ENCODE measurements around the gene DAO. TPM values are rescaled to one million over a fixed set of nuclear protein-coding genes. Genes with fewer than 3 reads are reported as not detected.

DAO gene
- total RNA-seq, result not detected
- not detected for polyA plus RNA-seq
- long read RNA-seq, donor 1, result 0 reads
- long read RNA-seq, donor 2, result 0 reads
- long read RNA-seq, donor 3, result 0 reads
- long read RNA-seq, donor 4, result 0 reads
- long read RNA-seq, donor 5, result 0 reads
- long read RNA-seq, donor 6, result 0 reads
- long read RNA-seq, donor 7, result 0 reads
- long read RNA-seq, donor 8, result 0 reads
- long read RNA-seq, donor 9, result 0 reads
- long read RNA-seq, donor 10, result 0 reads

GRCh38 chr12:108879615-108880254, at the start of gene DAO:
TSS of gene DAO (plus strand) at chr12:108880092. CDS start at chr12:108885007, 4,915 bp downstream.
- no peak within 1 kb of the TSS for H3K27ac ChIP-seq
- 60 to 68% (median 63%) methylated on average over 1 to 16 of the region's 16 CpGs for WGBS, 4 donors
- H3K4me3 ChIP-seq, result no peak within 1 kb of the TSS
- no peaks in the 10 kb centered on the region for H3K9me3 ChIP-seq (replicated peaks in 1 of 3)
- no peaks in the 10 kb centered on the region for H3K4me1 ChIP-seq (replicated peaks in 1 of 2)
- no peak for DNase-seq
- intact Hi-C loops (cut with DNase I), result no loop called here
- no peaks in the 10 kb centered on the region for H3K27me3 ChIP-seq
- H3K36me3 ChIP-seq (replicated peaks in 1 of 2), result no peaks in the 10 kb centered on the region
- no peak for TF ChIP-seq CTCF (IDR thresholded peaks at IDR 0.05)
- TF ChIP-seq POLR2A (IDR thresholded peaks at IDR 0.05), result no peak

DNA sequence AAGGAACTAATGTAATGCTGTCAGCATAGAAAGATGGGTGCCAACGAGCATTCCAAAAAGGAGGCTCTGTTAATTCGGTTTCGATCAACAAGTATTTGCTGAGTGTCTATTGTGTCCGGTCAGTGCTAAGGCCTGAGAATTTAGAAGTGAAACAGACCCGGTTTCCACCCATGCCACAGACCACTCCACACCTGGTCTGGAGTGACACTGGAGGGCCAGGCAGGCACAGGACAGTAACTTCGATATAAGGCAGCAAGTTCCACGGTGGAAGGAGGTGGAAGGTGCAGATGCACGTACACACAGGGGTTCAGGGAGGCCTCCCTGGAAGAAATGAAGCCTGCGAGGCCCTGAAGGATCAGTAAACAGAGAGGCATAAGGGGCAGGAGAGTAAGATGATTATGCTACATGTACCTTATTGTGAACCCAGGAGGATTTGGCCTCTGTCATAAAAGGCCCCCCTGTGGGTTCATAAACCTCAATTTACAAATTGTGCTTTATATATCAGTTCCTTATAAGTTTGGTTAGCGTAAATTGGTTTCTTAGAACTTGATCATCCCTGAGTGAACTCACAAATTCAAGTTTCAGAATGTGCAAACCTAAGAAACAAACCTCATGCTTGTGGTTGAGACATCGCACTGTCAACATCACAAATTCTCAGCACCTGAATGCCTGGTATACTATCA, 48.4 kb upstream of the DAO start:
- intact Hi-C loops (cut with DNase I), result no loop called here
- no peaks in the 10 kb centered on the region for H3K27me3 ChIP-seq
- peaks cover 0 to 34% of the 10 kb centered on the region in 2 donors for H3K36me3 ChIP-seq (replicated peaks in 1 of 2)
- no peaks in the 10 kb centered on the region for H3K9me3 ChIP-seq (replicated peaks in 1 of 3)
- peak overlapping the region in 2 of 5 donors; percentile 60 to 86 for H3K27ac ChIP-seq
- TF ChIP-seq POLR2A (IDR thresholded peaks at IDR 0.05) (no peak), CTCF (IDR thresholded peaks at IDR 0.05) (no peak)
- no peak overlapping the region for H3K4me3 ChIP-seq
- WGBS, 4 donors, result 87 to 95% (median 93%) methylated on average over 10 to 11 of the region's 11 CpGs
- DNase-seq, result no peak
- peaks cover 19 to 55% of the 10 kb centered on the region in 2 donors for H3K4me1 ChIP-seq (replicated peaks in 1 of 2)

DNA sequence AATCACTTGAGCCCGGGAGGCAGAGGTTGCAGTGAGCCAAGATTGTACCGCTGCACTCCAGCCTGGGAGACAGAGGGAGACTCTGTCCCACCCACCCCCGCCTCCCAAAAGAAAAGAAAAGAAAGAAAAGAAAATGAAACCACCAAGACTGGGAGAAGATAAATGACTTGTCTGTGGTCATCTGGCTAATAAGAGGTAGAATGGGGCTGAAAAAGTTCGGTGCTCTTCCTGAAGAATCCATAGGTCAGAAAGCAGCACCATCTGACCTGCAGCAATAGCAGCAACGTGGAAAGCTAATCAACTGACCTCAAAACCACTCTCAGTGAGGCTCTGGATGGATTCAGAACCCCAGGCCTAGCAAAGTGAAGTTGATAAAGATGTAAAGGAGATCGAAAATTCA, 47.7 kb upstream of the DAO start:
- TF ChIP-seq CTCF (IDR thresholded peaks at IDR 0.05) (no peak), POLR2A (IDR thresholded peaks at IDR 0.05) (no peak)
- peaks cover 0 to 34% of the 10 kb centered on the region in 2 donors for H3K36me3 ChIP-seq (replicated peaks in 1 of 2)
- peak overlapping the region in 4 of 5 donors; percentile 15 to 86 (median 52) for H3K27ac ChIP-seq
- WGBS, 4 donors, result 71 to 76% (median 74%) methylated on average over 6 of the region's 6 CpGs
- no peaks in the 10 kb centered on the region for H3K9me3 ChIP-seq (replicated peaks in 1 of 3)
- H3K4me3 ChIP-seq, result no peak overlapping the region
- H3K4me1 ChIP-seq (replicated peaks in 1 of 2), result peaks cover 11 to 54% of the 10 kb centered on the region in 2 donors
- no peak for DNase-seq
- intact Hi-C loops (cut with DNase I), result no loop called here
- H3K27me3 ChIP-seq, result no peaks in the 10 kb centered on the region

DNA sequence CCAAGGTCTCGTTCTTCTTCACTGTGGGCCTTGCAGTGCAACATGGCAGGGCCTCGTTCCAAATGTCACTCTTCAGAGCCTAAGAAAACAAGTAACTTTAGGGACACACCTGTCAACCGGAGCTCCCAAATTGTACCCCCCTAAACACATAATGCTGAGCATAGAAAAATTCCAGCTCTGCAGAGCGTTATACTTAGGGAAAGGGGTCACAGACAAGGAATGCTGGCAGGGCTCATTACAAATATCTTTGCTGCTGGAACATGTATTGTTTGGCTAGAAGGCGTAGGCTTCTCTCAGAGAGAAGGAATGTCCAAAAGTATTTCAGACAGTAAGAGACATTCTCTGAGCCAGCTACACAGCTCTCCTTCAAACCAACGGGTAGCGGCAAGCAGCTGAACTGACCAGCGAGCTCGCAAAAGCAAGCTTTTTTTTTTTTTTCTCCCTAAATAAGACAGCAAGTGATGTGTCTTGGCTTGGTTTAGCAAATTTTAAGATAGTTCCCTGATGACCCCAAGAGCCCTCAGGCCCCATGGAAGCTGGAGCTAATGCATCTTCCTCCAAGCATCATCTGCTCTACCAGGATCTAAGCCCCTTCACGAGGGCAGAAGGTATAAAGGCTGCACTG, 47.0 kb upstream of the DAO start:
- peaks cover 0 to 34% of the 10 kb centered on the region in 2 donors for H3K36me3 ChIP-seq (replicated peaks in 1 of 2)
- no peak overlapping the region for H3K4me3 ChIP-seq
- peak overlapping the region in 4 of 5 donors; percentile 43 to 86 (median 54) for H3K27ac ChIP-seq
- H3K9me3 ChIP-seq (replicated peaks in 1 of 3), result no peaks in the 10 kb centered on the region
- intact Hi-C loops (cut with DNase I), result no loop called here
- no peaks in the 10 kb centered on the region for H3K27me3 ChIP-seq
- TF ChIP-seq CTCF (IDR thresholded peaks at IDR 0.05) (no peak), POLR2A (IDR thresholded peaks at IDR 0.05) (no peak)
- WGBS, 4 donors, result 52 to 72% (median 64%) methylated on average over 10 of the region's 10 CpGs
- H3K4me1 ChIP-seq (replicated peaks in 1 of 2), result peaks cover 8 to 54% of the 10 kb centered on the region in 2 donors
- peak in 2 of 7 donors; percentile 29 to 31 for DNase-seq
